H1 (cell line): ENCODE data around the gene PEAK1. TPM values are rescaled to one million over a fixed set of nuclear protein-coding genes. Genes with fewer than 3 reads are reported as not detected.

Experiments
- CTCF ChIA-PET: fragments of 300-600 bp; sonication (Branson Sonifier 250); formaldehyde crosslinking; loops from one replicate; lab custom pipeline; 2021; ENCODE audit not compliant: partially characterized antibody; lab: Charles Lee
- POLR2A ChIA-PET: fragments of 300-600 bp; sonication (Branson Sonifier 250); formaldehyde crosslinking; loops from one replicate; lab custom pipeline; 2021; ENCODE audit warnings: inconsistent platforms; ENCODE audit not compliant: partially characterized antibody; lab: Charles Lee
- DNase-seq, 2 experiments: peaks; one replicate each; pipeline versions ENCODE4 v3.0.0 to v3.0.0-alpha.2; 2010 to 2022; ENCODE audit warnings: low spot score in 2 of 2, low read depth in 1 of 2, mixed read lengths in 1 of 2
- FAIRE-seq: peaks from 2 replicates; lab custom pipeline; 2011; peaks lifted over from hg19 to GRCh38; lab: Jason Lieb, UNC
- H2AFZ ChIP-seq: 2 replicates; pipeline ENCODE4 v1.8.1; 2012; ENCODE audit warnings: low read length, inconsistent platforms
- H2AK5ac ChIP-seq: 2 replicates; pipeline ENCODE4 v1.6.1; 2013; ENCODE audit warnings: low read depth, low read length
- H2BK120ac ChIP-seq: replicated peaks from 2 replicates; pipeline ENCODE3; 2013; ENCODE audit warnings: low read depth, low read length, inconsistent platforms
- H2BK12ac ChIP-seq: 2 replicates; pipeline ENCODE4 v1.6.1; 2013; ENCODE audit warnings: low read depth, low read length
- H2BK15ac ChIP-seq: 2 replicates; pipeline ENCODE4 v1.6.1; 2013; ENCODE audit warnings: low read length
- H2BK20ac ChIP-seq: 2 replicates; pipeline ENCODE4 v1.6.1; 2013; ENCODE audit warnings: low read length
- H2BK5ac ChIP-seq: 2 replicates; pipeline ENCODE4 v1.6.1; 2013; ENCODE audit warnings: low read depth, low read length
- H3K14ac ChIP-seq: 2 replicates; pipeline ENCODE4 v1.6.1; 2013; ENCODE audit warnings: inconsistent platforms; ENCODE audit not compliant: insufficient read length
- H3K18ac ChIP-seq: 2 replicates; pipeline ENCODE4 v1.6.1; 2013; ENCODE audit warnings: low read length; ENCODE audit errors: extremely low read depth
- H3K23ac ChIP-seq: 2 replicates; pipeline ENCODE4 v1.6.1; 2013; ENCODE audit warnings: inconsistent platforms; ENCODE audit not compliant: insufficient read length
- H3K23me2 ChIP-seq: 2 replicates; pipeline ENCODE4 v1.6.1; 2013; ENCODE audit warnings: low read depth, low read length
- H3K27ac ChIP-seq: 2 replicates; pipeline ENCODE4 v1.6.1; 2011; ENCODE audit warnings: low read depth, low read length, inconsistent platforms
- H3K27me3 ChIP-seq, 4 experiments: replicated peaks in 1 of 4; 1 replicate in 1 of 4; 2 replicates in 3 of 4; pipeline versions ENCODE4 v1.6.1 to v1.8.1; 2011 to 2013; ENCODE audit warnings: low read length in 3 of 4, mild to moderate bottlenecking in 3 of 4, inconsistent platforms in 2 of 4, mixed read lengths in 2 of 4, moderate library complexity in 1 of 4; ENCODE audit not compliant: control insufficient read depth in 3 of 4, insufficient read depth in 3 of 4; ENCODE audit errors: extremely low read depth in 1 of 4
- H3K36me3 ChIP-seq, 4 experiments: 2 replicates each; pipeline versions ENCODE4 v1.6.1 to v1.8.1; 2011 to 2013; ENCODE audit warnings: mild to moderate bottlenecking in 4 of 4, low read length in 3 of 4, moderate library complexity in 2 of 4, control low read depth in 1 of 4, inconsistent platforms in 1 of 4; ENCODE audit not compliant: insufficient read depth in 4 of 4, control insufficient read depth in 2 of 4
- H3K4ac ChIP-seq: replicated peaks from 2 replicates; pipeline ENCODE3; 2013; ENCODE audit warnings: low read length, low read depth, mixed read lengths, inconsistent platforms; ENCODE audit not compliant: insufficient read length
- H3K4me1 ChIP-seq, 4 experiments: replicated peaks in 1 of 4; 1 replicate in 1 of 4; 2 replicates in 3 of 4; pipeline versions ENCODE4 v1.6.1 to v1.8.1; 2011 to 2013; ENCODE audit warnings: low read length in 3 of 4, inconsistent platforms in 2 of 4, mixed read lengths in 1 of 4; ENCODE audit not compliant: insufficient read depth in 4 of 4, control insufficient read depth in 3 of 4
- H3K4me2 ChIP-seq, 2 experiments: 2 replicates each; pipeline versions ENCODE4 v1.6.1 to v1.8.1; 2011 to 2013; ENCODE audit warnings: low read depth in 2 of 2, low read length in 2 of 2, control low read depth in 1 of 2, inconsistent platforms in 1 of 2, mild to moderate bottlenecking in 1 of 2; ENCODE audit not compliant: insufficient read depth in 1 of 2
- H3K4me3 ChIP-seq, 4 experiments: fragments of 200-600, 300-600 bp in 1 of 4; sonication (generic), shearing (Covaris generic), sonication (Bioruptor Twin) in 1 of 4; 2 replicates each; pipeline versions ENCODE4 v1.5.1 to v1.8.1; 2011 to 2016; ENCODE audit warnings: low read length in 4 of 4, low read depth in 3 of 4, control low read depth in 2 of 4, inconsistent platforms in 2 of 4, mild to moderate bottlenecking in 2 of 4, mixed read lengths in 1 of 4, moderate library complexity in 1 of 4; ENCODE audit not compliant: insufficient read depth in 2 of 4; ENCODE audit errors: extremely low read depth in 1 of 4
- H3K56ac ChIP-seq: replicated peaks from 2 replicates; pipeline ENCODE3; 2013; ENCODE audit warnings: low read depth, mild to moderate bottlenecking, mixed read lengths, low read length, inconsistent platforms; ENCODE audit not compliant: insufficient read length
- H3K79me1 ChIP-seq: 2 replicates; pipeline ENCODE4 v1.6.1; 2013; ENCODE audit warnings: low read depth, low read length, control low read depth
- H3K79me2 ChIP-seq, 2 experiments: 2 replicates each; pipeline versions ENCODE4 v1.6.1 to v1.8.1; 2012 to 2013; ENCODE audit warnings: low read length in 2 of 2, mild to moderate bottlenecking in 2 of 2, inconsistent platforms in 1 of 2; ENCODE audit not compliant: insufficient read depth in 2 of 2, control insufficient read depth in 1 of 2
- H3K9ac ChIP-seq, 4 experiments: replicated peaks in 1 of 4; 1 replicate in 1 of 4; 2 replicates in 3 of 4; pipeline versions ENCODE4 v1.6.1 to v1.8.1; 2011 to 2013; ENCODE audit warnings: low read depth in 3 of 4, low read length in 3 of 4, control low read depth in 2 of 4, mild to moderate bottlenecking in 2 of 4, moderate library complexity in 2 of 4, inconsistent platforms in 1 of 4; ENCODE audit errors: extremely low read depth in 1 of 4
- H3K9me3 ChIP-seq, 2 experiments: 2 replicates each; pipeline versions ENCODE4 v1.6.1 to v1.8.1; 2012 to 2013; ENCODE audit warnings: mild to moderate bottlenecking in 2 of 2, moderate library complexity in 2 of 2, control low read depth in 1 of 2, inconsistent platforms in 1 of 2, low read depth in 1 of 2, low read length in 1 of 2, mixed read lengths in 1 of 2; ENCODE audit not compliant: insufficient read depth in 2 of 2
- H4K20me1 ChIP-seq, 2 experiments: replicated peaks in 1 of 2; 2 replicates each; pipeline versions ENCODE3 to v1.8.1; 2011 to 2013; ENCODE audit warnings: inconsistent platforms in 2 of 2, low read length in 2 of 2, mild to moderate bottlenecking in 1 of 2; ENCODE audit not compliant: insufficient read depth in 2 of 2, control insufficient read depth in 1 of 2
- H4K5ac ChIP-seq: 2 replicates; pipeline ENCODE4 v1.6.1; 2013; ENCODE audit warnings: low read length, low read depth, mixed read lengths, inconsistent platforms; ENCODE audit not compliant: insufficient read length
- H4K8ac ChIP-seq: 2 replicates; pipeline ENCODE4 v1.8.0; 2013; ENCODE audit warnings: mild to moderate bottlenecking, moderate library complexity, low read length, inconsistent platforms; ENCODE audit not compliant: insufficient read depth; ENCODE audit errors: extremely low read depth
- H4K91ac ChIP-seq: replicated peaks from 2 replicates; pipeline ENCODE3; 2013; ENCODE audit warnings: low read length, mixed read lengths, inconsistent platforms; ENCODE audit not compliant: insufficient read length
- ASH2L ChIP-seq: fragments of 200-600, 300-600 bp; sonication (generic); IDR thresholded peaks from one replicate; pipeline ENCODE4 v1.7.1; 2017; ENCODE audit warnings: low read length
- CEBPB ChIP-seq: IDR thresholded peaks from 2 replicates; pipeline ENCODE4 v1.6.1; 2012; ENCODE audit warnings: low read depth, low read length
- GABPA ChIP-seq: IDR thresholded peaks from 2 replicates; pipeline ENCODE4 v1.6.1; 2011; ENCODE audit warnings: mild to moderate bottlenecking, low read length, moderate library complexity, borderline replicate concordance; ENCODE audit not compliant: insufficient read depth
- POU5F1 ChIP-seq: IDR thresholded peaks from 2 replicates; pipeline ENCODE4 v1.6.1; 2011; ENCODE audit warnings: low read depth, mild to moderate bottlenecking, low read length, moderate library complexity
- RFX5 ChIP-seq: IDR thresholded peaks from 2 replicates; pipeline ENCODE4 v1.6.1; 2011; ENCODE audit warnings: low read depth, low read length, improper control_type of control experiment, borderline replicate concordance
- RXRA ChIP-seq: IDR thresholded peaks from 2 replicates; pipeline ENCODE4 v1.6.1; 2011; ENCODE audit warnings: low read depth, mild to moderate bottlenecking, low read length, moderate library complexity; ENCODE audit not compliant: insufficient read depth
- SIX5 ChIP-seq: IDR thresholded peaks from 2 replicates; pipeline ENCODE4 v1.6.1; 2011; ENCODE audit warnings: mild to moderate bottlenecking, low read depth, low read length
- SP2 ChIP-seq: IDR thresholded peaks from 2 replicates; pipeline ENCODE4 v1.6.1; 2012; ENCODE audit warnings: mild to moderate bottlenecking, low read length, inconsistent platforms
- SRF ChIP-seq: IDR thresholded peaks from 2 replicates; pipeline ENCODE4 v1.6.1; 2011; ENCODE audit warnings: mild to moderate bottlenecking, low read depth, low read length, moderate library complexity
- TEAD4 ChIP-seq: IDR thresholded peaks from 2 replicates; pipeline ENCODE4 v1.6.1; 2012; ENCODE audit warnings: low read depth, low read length, inconsistent platforms, mixed read lengths
- WGBS, 2 experiments: shearing (Covaris generic) in 1 of 2; methylation state at CpG; one replicate each; pipeline versions ENCODE4 v1.1.6 to v1.1.7; 2013 to 2015; ENCODE audit warnings: low lambda C conversion rate in 2 of 2, mixed read lengths in 2 of 2, inconsistent platforms in 1 of 2, low coverage in 1 of 2, missing lambda C conversion rate in 1 of 2; ENCODE audit not compliant: insufficient replicate concordance in 2 of 2, insufficient coverage in 1 of 2, insufficient read length in 1 of 2; ENCODE audit errors: extremely low coverage in 1 of 2, missing lambda C conversion rate in 1 of 2; 5-methylcytosine and 5-hydroxymethylcytosine counted together
- polyA plus RNA-seq, 7 experiments: library from polyadenylated mRNA; depleted of rRNA in 3 of 7; stranded (reverse) in 5 of 7; unstranded in 2 of 7; fragments of >200 nt in 5 of 7; fragments of 200-250 nt in 2 of 7; gene quantifications; 1 replicate in 5 of 7; 2 replicates in 1 of 7; 4 replicates in 1 of 7; pipeline versions ENCODE4 v1.2.1 to v1.2.3, GENCODE V29; 2011 to 2013; ENCODE audit warnings: missing spikeins in 2 of 7, mixed read lengths in 2 of 7
- total RNA-seq: library from RNA; stranded (reverse); fragmentation: NEBNext Ultra II Directional; extraction: Animal tissue kit (Norgen Biotek cat#: 25700); gene quantifications from 2 replicates; pipeline ENCODE4 v1.2.1, GENCODE V29; 2021
- TF ChIP-seq, protein P1 (sequence below), 3 experiments: IDR thresholded peaks; 1 replicate in 2 of 3; 2 replicates in 1 of 3; pipeline versions ENCODE4 v1.5.1 to v1.6.1; 2011; ENCODE audit warnings: low read length in 3 of 3, mild to moderate bottlenecking in 3 of 3, inconsistent platforms in 2 of 3, low read depth in 1 of 3, moderate library complexity in 1 of 3; ENCODE audit not compliant: insufficient read depth in 1 of 3; ENCODE audit errors: control extremely low read depth in 1 of 3
- TF ChIP-seq, protein P2 (sequence below): IDR thresholded peaks from 2 replicates; pipeline ENCODE4 v1.6.1; 2011; ENCODE audit warnings: low read depth, mild to moderate bottlenecking, low read length; ENCODE audit not compliant: insufficient read depth

The PEAK1 gene
- total and polyA plus RNA-seq, 2 of the 8 experiments (the other 6 are each of a cell fraction or from before 2014, with no cell fraction given): 8.8 to 44.8 TPM

DNA sequence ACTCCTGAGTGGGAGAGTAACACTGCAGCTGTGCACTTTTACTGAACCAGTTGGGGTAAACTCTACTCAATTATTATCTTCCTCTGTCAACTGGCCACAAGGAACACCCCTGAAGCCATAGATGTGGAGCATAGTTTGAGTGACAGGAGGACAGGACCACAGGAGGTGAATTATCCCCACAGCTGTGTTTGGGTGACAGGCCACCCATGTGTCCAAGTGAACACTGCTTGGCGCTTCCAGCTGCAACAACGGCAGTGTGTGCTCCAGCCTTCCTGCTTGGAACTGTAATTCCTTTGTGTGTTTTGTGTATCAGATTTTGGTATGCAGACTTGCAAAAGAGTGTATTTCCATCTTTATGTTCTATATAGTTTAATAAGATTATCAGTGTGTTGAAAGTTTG lies 328.8 kb downstream of the PEAK1 start:
- no peaks in the 10 kb centered on the region for H3K79me1 ChIP-seq
- CTCF ChIA-PET: interaction anchor here (1.4 to 10.8 kb wide), 2 partner anchors 8 to 15 kb away, joined by 3 to 101 read pairs; no protein-coding TSS in a partner anchor
- no peak overlapping the region for H2BK5ac ChIP-seq
- H3K4me2 ChIP-seq: no peak overlapping the region
- no peak overlapping the region for H3K18ac ChIP-seq
- no peak overlapping the region for H4K8ac ChIP-seq
- H3K56ac ChIP-seq: no peak overlapping the region
- 100% methylated on average over 2 of the region's 2 CpGs; no CpG with 5 or more reads in 1 of the 2 experiments for WGBS, 2 experiments
- no peak overlapping the region for H3K9ac ChIP-seq
- no peak overlapping the region for H4K5ac ChIP-seq
- no peaks in the 10 kb centered on the region for H3K27me3 ChIP-seq
- H3K4ac ChIP-seq: no peak overlapping the region
- no peaks in the 10 kb centered on the region for H3K79me2 ChIP-seq
- no peak overlapping the region for H3K14ac ChIP-seq
- no peak overlapping the region for H2AFZ ChIP-seq
- no peak overlapping the region for H2BK120ac ChIP-seq
- H3K4me3 ChIP-seq: no peak overlapping the region
- no peaks in the 10 kb centered on the region for H3K36me3 ChIP-seq
- no peak overlapping the region for H2BK15ac ChIP-seq
- no peak overlapping the region for H2BK20ac ChIP-seq
- H2BK12ac ChIP-seq: no peak overlapping the region
- H3K23ac ChIP-seq: no peak overlapping the region
- H4K20me1 ChIP-seq: no peaks in the 10 kb centered on the region
- no peak for FAIRE-seq
- no peak overlapping the region for H3K27ac ChIP-seq
- no peak overlapping the region for H4K91ac ChIP-seq
- peak in 1 of 2 experiments; percentile 28 for DNase-seq
- H3K23me2 ChIP-seq: no peaks in the 10 kb centered on the region
- POLR2A ChIA-PET: no interaction called here
- no peaks in the 10 kb centered on the region for H3K9me3 ChIP-seq
- H3K4me1 ChIP-seq: no peaks in the 10 kb centered on the region
- H2AK5ac ChIP-seq: no peak overlapping the region
- TF ChIP-seq ASH2L (no peak), RXRA (no peak), GABPA (no peak), SP2 (no peak), RFX5 (no peak), SIX5 (no peak), SRF (no peak), TEAD4 (no peak), CEBPB (no peak), POU5F1 (no peak)
- TF ChIP-seq, protein P1, sequence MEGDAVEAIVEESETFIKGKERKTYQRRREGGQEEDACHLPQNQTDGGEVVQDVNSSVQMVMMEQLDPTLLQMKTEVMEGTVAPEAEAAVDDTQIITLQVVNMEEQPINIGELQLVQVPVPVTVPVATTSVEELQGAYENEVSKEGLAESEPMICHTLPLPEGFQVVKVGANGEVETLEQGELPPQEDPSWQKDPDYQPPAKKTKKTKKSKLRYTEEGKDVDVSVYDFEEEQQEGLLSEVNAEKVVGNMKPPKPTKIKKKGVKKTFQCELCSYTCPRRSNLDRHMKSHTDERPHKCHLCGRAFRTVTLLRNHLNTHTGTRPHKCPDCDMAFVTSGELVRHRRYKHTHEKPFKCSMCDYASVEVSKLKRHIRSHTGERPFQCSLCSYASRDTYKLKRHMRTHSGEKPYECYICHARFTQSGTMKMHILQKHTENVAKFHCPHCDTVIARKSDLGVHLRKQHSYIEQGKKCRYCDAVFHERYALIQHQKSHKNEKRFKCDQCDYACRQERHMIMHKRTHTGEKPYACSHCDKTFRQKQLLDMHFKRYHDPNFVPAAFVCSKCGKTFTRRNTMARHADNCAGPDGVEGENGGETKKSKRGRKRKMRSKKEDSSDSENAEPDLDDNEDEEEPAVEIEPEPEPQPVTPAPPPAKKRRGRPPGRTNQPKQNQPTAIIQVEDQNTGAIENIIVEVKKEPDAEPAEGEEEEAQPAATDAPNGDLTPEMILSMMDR (IDR thresholded peaks at IDR 0.05; ENCODE audit: control extremely low read depth in 1 of 3, insufficient read depth in 1 of 3, low read depth in 1 of 3, low read length in 3 of 3): no peak
- TF ChIP-seq, protein P2, sequence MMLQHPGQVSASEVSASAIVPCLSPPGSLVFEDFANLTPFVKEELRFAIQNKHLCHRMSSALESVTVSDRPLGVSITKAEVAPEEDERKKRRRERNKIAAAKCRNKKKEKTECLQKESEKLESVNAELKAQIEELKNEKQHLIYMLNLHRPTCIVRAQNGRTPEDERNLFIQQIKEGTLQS: no peak
